GM21526 (cell line): Measurements from ENCODE around the gene BBS7.

ENCODE experiments used
- ATAC-seq: cut with Tn5 transposase; IDR thresholded peaks from one replicate; pipeline ENCODE4 v1.9.1; 2021; ENCODE audit warnings: moderate library complexity; ENCODE audit not compliant: unreplicated experiment, low FRiP score

The BBS7 gene, protein sequence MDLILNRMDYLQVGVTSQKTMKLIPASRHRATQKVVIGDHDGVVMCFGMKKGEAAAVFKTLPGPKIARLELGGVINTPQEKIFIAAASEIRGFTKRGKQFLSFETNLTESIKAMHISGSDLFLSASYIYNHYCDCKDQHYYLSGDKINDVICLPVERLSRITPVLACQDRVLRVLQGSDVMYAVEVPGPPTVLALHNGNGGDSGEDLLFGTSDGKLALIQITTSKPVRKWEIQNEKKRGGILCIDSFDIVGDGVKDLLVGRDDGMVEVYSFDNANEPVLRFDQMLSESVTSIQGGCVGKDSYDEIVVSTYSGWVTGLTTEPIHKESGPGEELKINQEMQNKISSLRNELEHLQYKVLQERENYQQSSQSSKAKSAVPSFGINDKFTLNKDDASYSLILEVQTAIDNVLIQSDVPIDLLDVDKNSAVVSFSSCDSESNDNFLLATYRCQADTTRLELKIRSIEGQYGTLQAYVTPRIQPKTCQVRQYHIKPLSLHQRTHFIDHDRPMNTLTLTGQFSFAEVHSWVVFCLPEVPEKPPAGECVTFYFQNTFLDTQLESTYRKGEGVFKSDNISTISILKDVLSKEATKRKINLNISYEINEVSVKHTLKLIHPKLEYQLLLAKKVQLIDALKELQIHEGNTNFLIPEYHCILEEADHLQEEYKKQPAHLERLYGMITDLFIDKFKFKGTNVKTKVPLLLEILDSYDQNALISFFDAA

DNA sequence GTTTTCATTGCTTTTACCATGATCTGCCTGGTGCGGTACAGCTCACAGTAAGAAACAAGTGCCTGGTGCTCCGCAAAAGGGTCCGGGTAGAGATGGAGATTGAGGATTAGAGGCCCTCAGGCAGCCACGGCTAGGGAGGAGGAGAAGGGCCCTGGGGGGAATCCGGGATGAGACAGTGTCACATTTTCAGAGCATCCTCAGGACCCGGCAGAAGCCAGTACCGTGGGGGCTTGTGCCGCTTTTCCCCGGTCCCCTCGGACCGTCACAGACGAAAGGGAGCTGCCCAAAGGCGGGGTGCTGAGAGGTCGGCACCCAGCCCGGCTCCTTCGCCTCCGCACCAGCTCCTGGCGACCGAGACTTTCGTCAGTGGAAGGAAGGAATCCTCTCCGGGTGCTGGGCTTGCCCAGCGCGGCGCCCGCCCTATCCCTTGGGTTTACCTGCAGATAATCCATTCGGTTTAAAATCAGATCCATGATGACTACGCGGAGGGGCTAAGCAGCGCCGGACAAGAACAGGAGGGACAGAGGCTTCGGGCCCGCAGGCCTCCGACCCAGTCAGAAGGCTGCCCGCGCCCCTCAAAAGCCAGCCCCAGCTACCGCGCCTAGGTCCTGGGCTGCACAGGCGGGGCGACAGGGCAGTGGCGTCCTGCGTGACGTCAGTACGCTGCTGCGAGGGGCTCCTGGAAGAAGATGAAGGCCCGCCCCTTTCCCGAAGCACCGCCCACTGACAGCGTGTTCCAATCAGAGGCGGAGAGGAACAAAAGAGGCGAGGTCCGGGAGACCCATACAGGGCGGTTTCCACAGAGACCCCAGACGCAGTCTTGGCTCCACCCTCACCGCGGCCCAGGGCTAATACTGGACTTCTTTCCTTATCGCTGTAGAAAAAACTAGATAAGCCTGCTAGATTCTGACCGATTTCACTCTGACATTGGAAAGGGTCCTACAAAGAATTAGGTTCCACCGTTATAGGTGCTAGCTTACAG lies at the start of gene BBS7:
TSS of gene BBS7 (minus strand) at position 634 of the 982 bp plus-strand sequence. CDS start at position 473, 161 bp downstream.
- peak; percentile 99 for ATAC-seq

DNA sequence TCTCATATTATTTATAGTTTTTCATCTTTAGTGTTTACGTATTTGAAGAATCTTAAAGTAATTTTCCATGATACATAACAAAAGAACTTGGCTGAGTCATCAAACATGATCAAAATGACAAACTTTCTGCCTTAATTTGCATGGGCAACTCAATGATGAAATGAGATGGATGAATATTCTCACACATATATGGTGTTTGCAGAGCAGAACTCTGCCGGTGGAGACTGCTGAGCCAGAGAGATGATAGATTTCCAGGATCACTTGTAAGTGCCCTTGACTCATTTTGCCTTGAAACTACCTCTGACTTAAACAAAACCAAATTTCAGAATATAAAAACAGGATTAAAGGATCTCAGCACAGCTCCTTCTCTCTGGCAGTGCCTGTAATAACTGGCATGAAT lies 43.4 kb upstream of the BBS7 start:
- ATAC-seq, result no peak

DNA sequence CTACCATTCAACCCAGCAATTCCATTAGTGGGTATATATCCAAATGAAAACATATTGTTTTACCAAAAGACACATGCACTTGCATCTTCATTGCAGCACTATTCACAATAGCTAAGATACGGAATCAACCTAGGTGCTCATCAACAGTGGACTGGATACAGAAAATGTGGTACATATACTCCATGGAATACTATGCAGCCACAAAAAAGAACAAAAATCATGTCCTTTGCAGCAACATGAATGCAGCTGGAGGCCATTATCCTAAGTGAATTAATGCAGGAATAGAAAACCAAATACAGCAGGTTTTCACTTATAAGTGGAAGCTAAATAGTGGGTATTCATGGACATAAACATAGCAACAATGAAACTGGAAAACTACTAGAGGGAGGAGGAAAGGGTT lies 38.1 kb upstream of the BBS7 start:
- no peak for ATAC-seq

DNA sequence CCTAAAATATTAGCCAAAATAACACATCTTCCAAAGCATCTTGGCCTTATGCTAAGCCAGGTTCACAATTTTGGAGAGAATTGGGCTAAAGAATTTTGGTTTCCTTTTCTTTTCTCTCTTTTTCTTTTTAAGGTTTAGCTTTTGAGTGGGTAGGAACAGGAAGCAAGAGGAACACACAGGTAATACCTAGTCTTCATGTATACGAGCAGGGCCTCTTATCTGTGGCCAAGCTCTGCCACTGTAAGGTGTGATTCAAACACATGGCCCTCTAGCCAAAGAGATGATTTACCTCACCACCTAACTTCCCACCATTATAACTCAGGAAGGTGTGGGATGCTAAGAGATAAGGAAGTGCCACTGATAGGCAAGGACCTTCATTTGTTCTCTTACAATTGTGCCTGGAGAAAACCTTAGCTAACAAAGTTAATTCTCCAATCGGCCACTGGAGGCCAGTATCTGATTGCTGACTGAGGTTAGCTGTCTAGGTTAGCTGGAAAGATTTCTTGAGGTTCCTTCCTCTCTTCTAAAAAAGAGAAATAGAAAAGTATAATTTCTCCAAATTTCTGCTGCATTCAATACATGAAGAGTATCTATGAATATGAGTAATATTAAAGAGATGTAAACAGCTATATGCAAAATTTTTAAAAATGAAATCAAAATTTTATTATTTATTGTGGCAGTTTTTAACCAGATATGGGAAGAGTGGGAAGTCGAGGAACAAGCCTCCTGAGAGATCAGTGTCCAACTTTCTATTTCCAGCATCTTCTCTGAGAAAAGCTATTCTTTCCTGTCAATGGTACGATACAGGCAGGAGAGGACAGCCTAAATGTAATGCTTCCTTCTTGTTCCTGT lies 30.1 kb upstream of the BBS7 start:
- peak; percentile 87 for ATAC-seq

DNA sequence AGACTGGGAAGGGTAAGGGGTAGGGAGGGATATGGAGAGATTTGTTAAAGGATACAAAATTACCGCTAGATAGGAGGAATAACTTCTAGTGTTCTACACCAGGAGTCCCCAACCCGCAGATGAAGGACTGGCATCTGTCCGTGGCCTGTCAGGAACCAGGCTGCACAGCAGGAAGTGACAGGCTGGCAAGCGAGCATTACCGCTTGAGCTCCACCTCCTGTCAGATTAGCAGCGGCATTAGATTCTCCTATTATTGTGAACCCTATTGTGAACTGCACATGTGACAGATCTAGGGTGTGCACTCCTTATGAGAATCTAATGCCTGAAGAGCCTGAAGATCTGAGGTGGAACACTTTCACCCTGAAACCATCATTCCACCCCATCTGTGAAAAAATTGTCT lies 27.9 kb upstream of the BBS7 start:
- ATAC-seq, result no peak

DNA sequence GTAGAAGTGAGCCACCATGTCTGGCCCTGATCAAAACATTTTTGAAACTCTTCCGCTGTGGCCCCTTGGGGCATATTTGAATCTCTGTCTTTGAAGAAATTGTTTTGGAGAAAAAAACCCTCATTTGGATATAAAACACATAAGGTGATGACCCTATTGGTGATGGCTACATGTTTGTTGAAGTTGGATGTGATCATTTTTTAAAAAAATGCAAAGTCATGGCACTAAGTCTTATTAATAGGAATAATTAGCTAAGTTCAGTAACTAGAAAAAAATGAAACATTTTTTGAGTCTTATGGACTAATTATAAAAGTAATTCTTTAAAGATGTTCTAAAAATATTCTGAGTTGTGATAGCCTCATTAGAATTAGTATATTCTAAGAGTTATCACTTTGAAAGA lies 17.9 kb upstream of the BBS7 start:
- ATAC-seq, result no peak

DNA sequence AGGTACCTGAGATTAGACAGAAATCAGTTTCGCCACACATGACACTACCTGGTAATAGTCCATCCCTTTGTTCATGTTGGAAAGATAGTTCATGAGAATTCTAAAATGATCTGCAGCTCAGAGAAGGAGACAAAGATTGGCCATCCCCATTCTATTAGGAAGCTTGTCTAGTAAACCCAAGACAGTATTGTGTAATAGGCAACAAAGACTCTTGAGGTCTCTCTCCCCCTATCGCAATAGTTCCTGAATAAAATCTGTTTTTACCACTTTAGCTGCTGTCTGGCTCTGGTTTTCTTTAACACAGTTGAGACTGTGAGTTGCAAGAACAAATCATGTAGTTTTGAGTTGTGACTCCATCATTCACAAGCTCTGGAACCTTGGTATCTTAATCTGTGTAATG lies 14.8 kb upstream of the BBS7 start:
- no peak for ATAC-seq

DNA sequence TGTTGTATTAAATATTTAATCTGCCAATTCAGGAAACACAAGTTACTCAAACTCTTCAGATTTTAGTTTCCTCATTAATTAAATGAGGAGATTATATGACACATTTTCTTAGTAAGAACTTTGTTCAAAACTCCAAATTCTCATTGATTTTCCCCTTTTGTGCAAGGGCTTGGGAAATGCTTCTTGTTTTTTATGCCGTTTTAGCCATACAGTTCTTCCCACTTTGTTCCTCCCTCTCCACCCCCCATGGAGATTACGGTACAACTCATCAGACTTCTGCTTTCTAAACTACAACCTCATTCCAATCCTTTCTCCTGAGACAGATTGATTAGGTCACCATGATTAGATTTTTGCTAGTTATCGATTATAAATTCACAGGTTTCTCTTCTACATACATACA lies 10.9 kb upstream of the BBS7 start:
- no peak for ATAC-seq

DNA sequence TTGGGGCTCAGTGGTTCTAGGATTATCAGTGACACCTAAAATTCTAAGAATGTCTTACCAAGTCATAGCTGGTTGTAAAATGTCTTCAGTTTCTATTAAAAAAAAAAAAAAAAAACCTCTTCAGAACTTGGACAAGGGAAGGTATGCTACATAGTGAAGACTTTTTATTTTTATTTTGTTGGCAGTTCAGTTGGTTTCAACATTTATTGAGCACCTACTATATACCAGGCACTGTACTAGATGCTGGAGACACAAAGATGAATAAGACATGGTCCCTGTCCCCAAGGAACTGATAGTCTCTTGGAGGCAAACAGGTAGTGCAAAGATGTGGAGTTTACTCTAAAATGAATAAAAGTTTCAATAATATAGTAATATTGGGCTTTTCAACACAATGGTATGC lies 8.9 kb upstream of the BBS7 start:
- no peak for ATAC-seq

DNA sequence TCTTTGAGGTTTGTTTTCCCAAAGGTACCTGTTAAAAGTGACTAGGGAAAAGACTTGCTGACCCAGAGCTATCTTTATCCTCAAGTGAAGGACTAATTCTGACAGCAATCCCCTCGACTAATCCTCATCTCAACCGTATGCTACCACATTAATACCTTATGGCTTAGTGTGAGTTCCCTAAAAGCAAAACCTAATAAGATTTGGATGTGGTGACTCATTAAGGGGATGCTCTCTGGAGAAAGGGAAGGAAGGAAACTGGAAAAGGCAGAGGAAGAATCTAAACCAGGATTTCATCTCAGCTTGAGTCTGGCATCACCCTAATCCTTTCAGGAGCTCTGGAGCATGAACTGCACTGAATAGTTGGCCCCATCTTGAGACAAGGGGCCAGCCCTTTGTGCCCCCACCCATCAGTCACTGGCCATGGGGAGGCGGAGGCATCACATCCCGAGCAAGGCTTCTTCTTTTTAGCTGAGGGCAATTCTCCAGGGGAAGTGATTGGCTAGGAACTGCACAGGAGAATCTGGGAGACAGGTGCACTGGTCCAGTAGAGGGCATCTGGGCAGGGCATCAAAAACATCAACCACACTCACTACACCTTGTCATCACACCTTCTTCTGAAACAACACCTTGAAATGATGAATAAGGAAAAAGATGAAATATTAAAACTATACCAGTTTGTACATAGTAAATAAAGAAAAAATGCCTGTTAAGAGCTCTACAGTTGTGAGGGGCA lies 6.9 kb upstream of the BBS7 start:
- no peak for ATAC-seq

DNA sequence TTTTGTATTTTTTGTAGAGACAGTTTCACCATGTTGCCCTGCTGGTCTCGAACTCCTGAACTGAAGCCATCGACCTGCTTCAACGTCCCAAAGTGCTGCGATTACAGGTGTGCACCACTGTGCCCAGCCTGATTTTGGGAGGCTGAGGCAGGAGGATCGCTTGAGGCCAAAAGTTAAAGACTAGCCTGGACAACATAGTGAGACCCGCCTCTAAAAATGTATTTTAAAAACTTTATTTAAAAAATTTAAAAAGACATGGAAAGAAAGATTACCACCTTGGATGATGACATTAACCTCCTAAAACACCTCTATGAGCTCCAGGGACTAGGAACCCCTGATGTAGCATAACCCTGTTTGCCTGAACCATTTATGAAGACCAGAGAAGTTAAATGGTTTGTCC lies 5.8 kb upstream of the BBS7 start:
- no peak for ATAC-seq

DNA sequence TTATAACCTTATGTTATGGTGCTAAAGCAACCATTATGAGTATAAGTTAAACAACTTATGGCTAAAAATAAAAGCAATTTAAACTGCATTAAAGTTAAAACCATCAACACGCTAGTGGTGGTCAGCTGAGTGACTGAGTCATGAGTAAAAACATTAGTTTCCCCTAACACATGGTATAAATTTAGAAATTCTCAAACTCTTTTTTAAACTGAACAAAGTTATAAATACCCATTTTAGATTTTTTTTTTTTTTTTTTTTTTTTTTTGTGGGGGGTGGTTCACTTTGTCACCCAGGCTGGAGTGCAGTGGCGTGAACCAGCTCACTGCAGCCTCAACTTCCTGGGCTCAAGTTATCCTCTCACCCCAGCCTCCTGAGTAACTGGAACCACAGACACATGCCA lies 5.4 kb upstream of the BBS7 start:
- ATAC-seq, result no peak

DNA sequence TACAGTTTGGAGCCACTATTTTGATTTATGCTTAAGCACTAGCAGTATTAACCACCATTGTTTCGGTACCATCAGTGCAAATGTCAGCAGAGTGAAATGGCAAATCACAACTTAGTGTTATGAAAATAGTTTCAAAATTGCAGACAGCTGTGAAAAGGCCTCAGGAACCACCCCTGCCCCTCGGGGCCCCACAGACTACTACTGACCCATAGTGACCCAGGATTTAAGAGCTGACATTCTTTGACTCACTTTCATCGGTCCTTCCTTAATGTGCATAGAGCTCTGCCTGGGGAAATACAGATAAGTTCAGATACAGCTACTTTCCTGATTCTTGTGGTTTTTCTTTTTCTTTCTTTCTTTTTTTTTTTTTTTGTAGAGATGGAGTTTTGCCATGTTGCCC lies 3.3 kb upstream of the BBS7 start:
- ATAC-seq, result no peak

DNA sequence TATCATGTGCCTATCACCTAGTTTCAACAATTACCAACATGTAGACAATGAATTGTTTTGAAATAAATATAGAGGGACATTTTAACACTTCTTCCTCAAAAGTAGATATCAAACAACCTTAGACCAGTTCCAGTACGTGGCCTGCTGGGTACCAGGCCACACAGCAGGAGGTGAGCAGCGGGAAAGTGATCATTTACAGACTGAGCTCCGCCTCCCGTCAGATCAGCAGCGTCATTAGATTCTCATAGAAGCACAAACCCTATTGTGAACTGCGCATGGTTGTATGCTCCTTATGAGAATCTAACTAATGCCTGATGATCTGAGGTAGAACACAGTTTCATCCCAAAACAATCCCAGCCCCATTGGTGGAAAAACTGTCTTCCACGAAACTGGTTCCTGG lies 6.5 kb downstream of the BBS7 start:
- ATAC-seq, result no peak

DNA sequence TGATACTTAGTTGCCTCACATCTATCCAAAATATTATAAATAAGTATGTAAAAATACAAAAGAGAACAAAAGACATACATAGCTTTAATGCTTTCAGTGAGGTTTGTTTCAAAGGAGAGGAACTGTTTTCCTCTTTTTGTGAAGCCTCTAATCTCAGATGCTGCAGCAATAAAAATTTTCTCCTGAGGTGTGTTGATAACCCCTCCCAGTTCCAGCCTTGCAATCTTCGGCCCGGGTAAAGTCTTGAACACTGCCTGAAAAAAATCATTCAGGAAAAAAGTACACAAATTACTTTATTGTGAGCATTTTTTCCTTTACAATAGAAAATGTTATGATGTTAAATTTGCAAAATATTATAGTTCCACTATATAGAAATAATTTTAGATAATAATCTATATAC lies 8.8 kb downstream of the BBS7 start:
- ATAC-seq, result no peak

DNA sequence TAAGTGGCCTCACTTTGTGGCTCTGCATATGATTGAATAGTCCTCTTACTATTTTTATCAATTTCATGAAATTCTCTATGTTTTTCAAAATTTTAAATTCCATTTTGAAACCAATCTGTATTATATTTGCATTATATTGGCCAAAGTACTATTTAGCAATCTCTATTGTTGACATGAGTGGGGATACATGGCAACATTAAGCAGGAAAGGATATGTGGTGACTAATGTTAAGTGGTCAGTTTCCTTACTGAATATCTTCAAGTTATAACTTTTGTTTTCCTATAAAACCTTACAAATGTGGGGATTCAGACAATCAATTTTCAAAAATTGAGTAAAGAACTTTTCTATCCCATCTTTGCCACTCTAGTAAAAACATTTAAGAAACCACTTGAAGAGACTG lies 10.2 kb downstream of the BBS7 start:
- ATAC-seq, result no peak

DNA sequence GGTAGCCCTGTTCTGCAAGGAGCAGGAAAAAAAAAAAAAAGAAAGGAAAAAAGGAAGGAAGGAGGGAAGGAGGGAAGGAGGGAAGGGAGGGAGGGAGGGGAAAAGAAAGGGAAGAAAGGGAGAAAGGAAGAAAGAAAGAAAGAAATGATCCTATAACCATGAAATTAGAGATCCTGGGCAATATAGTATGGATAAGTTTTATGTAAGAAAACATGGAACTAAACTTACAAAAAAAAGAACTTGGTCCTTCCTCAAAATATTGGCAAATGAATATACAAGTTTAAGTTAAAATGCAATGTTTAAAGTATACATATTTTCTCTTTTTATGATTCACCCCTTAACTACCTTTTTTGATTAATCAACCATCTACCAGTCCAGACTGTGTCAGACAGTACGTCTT lies 18.9 kb downstream of the BBS7 start:
- no peak for ATAC-seq

DNA sequence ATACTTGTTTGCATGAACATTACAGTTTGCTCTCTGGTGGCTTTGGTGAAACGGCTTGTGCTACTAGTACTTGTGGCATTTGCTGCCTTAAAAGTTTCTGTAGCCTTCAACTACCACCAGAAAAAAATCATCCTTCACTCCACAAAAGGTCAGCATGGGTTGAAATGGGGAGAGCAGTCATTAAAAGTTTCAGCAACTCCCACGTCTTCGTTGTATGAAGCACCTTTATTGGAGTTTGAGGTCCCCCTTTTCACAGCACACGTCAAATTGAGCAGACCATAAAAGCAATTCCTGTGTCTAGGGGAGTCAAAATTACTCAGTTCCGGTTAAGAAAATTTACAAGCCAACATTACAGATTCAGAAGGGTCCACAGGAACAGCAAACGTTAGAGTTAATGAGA lies 23.6 kb downstream of the BBS7 start:
- ATAC-seq, result no peak

DNA sequence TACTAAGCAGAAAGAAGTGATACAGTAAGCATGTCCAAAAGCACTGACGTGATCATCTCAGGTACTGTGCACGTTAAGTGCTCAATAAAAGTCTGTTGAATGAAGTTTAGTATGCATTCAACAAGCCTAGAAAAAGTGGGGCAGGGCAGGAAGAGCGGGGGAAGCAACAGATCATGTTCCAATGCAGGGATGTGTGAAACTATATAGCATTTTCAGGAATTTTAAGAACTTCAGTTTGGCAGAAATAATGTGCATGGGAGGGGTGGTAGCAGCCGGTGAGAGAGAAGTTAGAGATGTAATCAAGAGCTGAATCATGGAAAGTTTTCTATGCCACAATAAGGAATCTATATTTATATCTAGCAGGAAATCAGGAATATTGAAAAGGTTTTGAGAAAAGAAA lies 27.4 kb downstream of the BBS7 start:
- ATAC-seq, result no peak
